Bronchial epithelial cell (primary cell): ENCODE results near the gene CCNG2. TPM values are rescaled to one million over a fixed set of nuclear protein-coding genes. Genes with fewer than 3 reads are reported as not detected.

Experiments
- DNase-seq: peaks from one replicate; pipeline ENCODE4 v3.0.0-alpha.2; 2010; ENCODE audit warnings: low read depth
- FAIRE-seq: peaks from 2 replicates; lab custom pipeline; 2011; peaks lifted over from hg19 to GRCh38; lab: Jason Lieb, UNC
- H3K27me3 ChIP-seq: 2 replicates; pipeline ENCODE4 v1.5.1; 2011; ENCODE audit warnings: low read length; ENCODE audit not compliant: control insufficient read depth, insufficient read depth
- H3K36me3 ChIP-seq: 2 replicates; pipeline ENCODE4 v1.5.1; 2011; ENCODE audit warnings: low read length; ENCODE audit not compliant: control insufficient read depth, insufficient read depth
- H3K4me3 ChIP-seq: 2 replicates; pipeline ENCODE4 v1.5.1; 2011; ENCODE audit warnings: mild to moderate bottlenecking, low read depth, low read length, control low read depth
- CTCF ChIP-seq: IDR thresholded peaks from 2 replicates; pipeline ENCODE4 v1.5.1; 2011; ENCODE audit warnings: mild to moderate bottlenecking, moderate library complexity, low read length, control low read depth, inconsistent platforms; ENCODE audit not compliant: insufficient read depth, severe bottlenecking
- total RNA-seq: library from RNA; depleted of rRNA; stranded (reverse); fragments of >200 nt; gene quantifications from 2 replicates; pipeline ENCODE4 v1.2.1, GENCODE V29; 2014

The CCNG2 gene
- total RNA-seq, 1 donor from 2014 or later, result 18.7 TPM

- TF ChIP-seq CTCF, result no peak
- H3K36me3 ChIP-seq, result no peaks in the 10 kb centered on the region
- H3K4me3 ChIP-seq, result no peak overlapping the region
- FAIRE-seq, result no peak
- no peak for DNase-seq
- H3K27me3 ChIP-seq, result no peaks in the 10 kb centered on the region
These were observed 31.7 kb downstream of the CCNG2 start for GRCh38 chr4:77188498-77189220.

- FAIRE-seq, result no peak
- TF ChIP-seq CTCF, result no peak
- Histone ChIP-seq H3K27me3 (no peaks in the 10 kb centered on the region), H3K36me3 (no peaks in the 10 kb centered on the region), H3K4me3 (no peak overlapping the region)
- DNase-seq, result no peak
These were observed 32.4 kb downstream of the CCNG2 start for GRCh38 chr4:77189412-77189811.

GRCh38 chr4:77190053-77190452 is 33.0 kb downstream of the CCNG2 start:
- DNase-seq (peak; percentile 84), FAIRE-seq (no peak)
- no peak overlapping the region for H3K4me3 ChIP-seq
- H3K36me3 ChIP-seq, result no peaks in the 10 kb centered on the region
- no peaks in the 10 kb centered on the region for H3K27me3 ChIP-seq
- no peak for TF ChIP-seq CTCF

- no peak for FAIRE-seq
These were observed 36.0 kb downstream of the CCNG2 start for GRCh38 chr4:77193046-77193445.

GRCh38 chr4:77193511-77194102 is 36.6 kb downstream of the CCNG2 start:
- FAIRE-seq (no peak), DNase-seq (no peak)
- no peak overlapping the region for H3K4me3 ChIP-seq
- H3K36me3 ChIP-seq, result no peaks in the 10 kb centered on the region
- no peaks in the 10 kb centered on the region for H3K27me3 ChIP-seq
- TF ChIP-seq CTCF, result no peak

More at GRCh38 chr4:77193046-77193445, 36.0 kb downstream of the CCNG2 start:
- no peak for TF ChIP-seq CTCF
- no peak for DNase-seq
- no peaks in the 10 kb centered on the region for H3K27me3 ChIP-seq
- H3K36me3 ChIP-seq, result no peaks in the 10 kb centered on the region
- no peak overlapping the region for H3K4me3 ChIP-seq
